ENCODE results near the gene FOXP1. TPM values are rescaled to one million over a fixed set of nuclear protein-coding genes. Genes with fewer than 3 reads are reported as not detected.

FOXP1 gene
- total RNA-seq, 1 experiment from 2014 or later: 24.8 TPM

DNA sequence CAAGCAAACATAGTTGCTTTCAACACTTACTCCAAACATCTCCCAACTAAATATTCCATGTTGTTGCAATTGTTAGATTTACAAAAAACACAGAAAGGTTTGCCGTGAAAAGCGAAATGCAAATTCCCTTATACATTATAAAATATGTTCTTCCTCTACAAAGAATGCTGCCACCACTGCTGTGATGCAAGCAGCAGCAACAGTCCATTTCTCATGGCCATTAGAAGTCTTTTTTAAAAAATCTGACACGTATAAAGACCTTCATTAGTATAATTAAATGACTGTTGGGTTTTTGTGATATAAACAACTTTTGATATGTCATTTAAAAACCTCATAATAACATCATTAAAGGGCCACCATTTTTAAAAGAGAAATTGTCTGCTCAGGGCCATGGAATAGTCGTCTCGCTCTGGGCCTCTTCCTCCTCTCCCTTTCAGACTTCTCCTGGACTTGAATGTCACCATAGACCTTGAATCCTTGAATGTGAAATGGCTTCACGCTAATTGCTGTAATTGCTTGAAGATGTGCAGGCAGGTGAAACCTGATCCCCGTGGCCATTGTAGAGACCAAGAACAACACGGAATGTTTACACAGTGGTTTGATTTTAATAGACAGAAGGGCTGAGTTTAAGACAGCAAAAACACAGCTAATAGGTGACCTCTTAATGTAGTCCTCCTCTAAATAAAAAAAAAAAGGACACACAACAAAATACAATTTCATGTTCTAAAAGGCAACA, 450.4 kb downstream of the FOXP1 start:
- Histone ChIP-seq H3K36me3 (no peaks in the 10 kb centered on the region), H3K9me3 (replicated peaks) (no peaks in the 10 kb centered on the region), H3K27me3 (no peaks in the 10 kb centered on the region), H3K27ac (peak overlapping the region; percentile 42; the same call in 1 of the 2 replicates), H3K4me1 (peaks cover 37% of the 10 kb centered on the region), H3K4me3 (no peak overlapping the region)
- peak; percentile 34 to 71 for DNase-seq

DNA sequence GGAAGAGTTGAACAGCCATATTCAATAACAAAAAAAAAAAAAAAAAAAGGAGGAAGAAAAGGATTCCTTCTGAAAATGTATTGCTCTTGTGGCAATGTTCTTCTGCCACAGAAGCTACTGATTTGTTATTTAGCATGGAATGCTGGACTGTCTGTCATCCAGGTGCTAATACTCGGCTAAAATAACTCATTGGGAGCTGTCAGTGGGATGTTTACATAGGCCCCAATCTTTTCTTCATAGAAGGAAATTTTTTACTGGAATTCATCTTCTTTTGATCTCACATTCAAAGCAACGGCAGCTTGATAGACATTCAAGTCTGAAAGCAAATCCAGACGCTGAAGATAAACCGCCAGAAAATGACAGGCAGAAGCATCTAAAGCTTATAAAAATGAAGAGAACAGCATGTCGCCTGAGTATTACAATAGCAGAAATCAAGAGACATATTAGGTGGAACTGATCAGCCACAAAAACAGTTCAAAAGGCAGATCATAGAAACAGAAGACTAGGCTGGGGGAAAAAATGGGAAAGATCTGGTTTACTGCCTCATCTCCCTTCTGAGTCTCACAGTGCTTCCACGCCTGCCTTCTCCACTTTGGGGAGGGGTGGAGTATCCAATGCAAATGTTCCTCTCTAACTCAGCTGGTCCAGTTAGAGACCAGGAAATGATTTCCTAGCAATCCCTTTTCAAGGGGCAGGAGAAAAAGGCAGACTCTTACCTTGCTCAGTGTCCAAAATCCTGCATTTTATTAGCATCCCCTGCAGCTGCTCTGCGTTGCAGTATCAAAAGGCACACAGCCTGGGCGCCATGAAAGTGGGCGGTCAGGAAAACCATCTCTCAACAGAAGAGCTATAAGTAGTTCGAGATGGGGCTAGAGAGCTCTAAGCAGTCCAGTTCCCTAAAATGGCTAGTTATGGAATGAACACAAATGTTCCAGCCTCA, 451.9 kb downstream of the FOXP1 start:
- Histone ChIP-seq H3K4me1 (peaks cover 37% of the 10 kb centered on the region), H3K36me3 (no peaks in the 10 kb centered on the region), H3K9me3 (replicated peaks) (no peaks in the 10 kb centered on the region), H3K27ac (no peak overlapping the region; the same call in 1 of the 2 replicates), H3K4me3 (no peak overlapping the region), H3K27me3 (no peaks in the 10 kb centered on the region)
- peak; percentile 6 to 24 for DNase-seq

DNA sequence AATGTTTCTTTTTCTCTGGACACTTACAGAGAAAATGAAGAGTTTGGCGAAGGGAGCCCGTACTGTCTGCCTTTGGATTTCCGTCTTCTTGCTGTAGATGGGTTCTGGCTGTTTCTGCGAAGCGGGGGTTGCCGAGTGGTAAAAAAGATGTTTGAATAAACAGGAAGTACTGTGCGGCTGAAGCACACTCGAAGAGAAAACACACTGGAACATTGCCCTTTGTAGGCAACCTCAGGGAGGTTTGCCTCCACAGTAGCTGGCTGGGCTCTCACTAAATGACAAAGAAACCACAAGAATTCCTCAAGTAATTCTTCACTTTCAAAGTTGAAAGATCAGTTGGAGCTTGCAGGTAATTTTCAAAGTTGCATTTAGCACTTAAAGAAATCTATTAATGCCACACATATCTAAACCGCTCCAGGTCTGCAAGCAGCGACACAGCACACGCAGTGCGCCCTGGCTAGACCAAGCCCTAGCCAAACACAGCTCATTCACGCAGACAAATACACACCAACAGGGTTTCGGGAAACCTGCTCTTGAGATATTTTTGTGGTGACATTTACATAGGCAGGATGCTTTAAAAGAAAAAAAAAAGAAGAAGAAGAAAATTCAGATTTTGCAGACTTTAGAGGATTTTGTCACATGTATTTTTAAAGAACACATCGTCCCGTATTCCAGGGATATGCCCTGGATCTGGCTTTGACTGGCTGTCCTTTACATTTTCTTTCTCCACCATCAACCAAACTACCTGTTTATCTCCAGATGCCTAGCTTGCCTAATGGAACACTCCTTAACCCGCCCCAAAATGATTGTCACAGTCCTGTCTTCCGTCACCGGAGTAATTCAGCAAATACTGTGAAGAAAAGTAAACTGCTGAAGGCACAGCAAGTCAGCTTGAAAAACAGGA, 452.8 kb downstream of the FOXP1 start:
- peak; percentile 47 to 66 for DNase-seq
- no peaks in the 10 kb centered on the region for H3K9me3 ChIP-seq (replicated peaks)
- no peaks in the 10 kb centered on the region for H3K27me3 ChIP-seq
- H3K36me3 ChIP-seq: no peaks in the 10 kb centered on the region
- peak overlapping the region; percentile 67 for H3K4me3 ChIP-seq
- H3K4me1 ChIP-seq: peaks cover 37% of the 10 kb centered on the region
- H3K27ac ChIP-seq: peak overlapping the region; percentile 75

DNA sequence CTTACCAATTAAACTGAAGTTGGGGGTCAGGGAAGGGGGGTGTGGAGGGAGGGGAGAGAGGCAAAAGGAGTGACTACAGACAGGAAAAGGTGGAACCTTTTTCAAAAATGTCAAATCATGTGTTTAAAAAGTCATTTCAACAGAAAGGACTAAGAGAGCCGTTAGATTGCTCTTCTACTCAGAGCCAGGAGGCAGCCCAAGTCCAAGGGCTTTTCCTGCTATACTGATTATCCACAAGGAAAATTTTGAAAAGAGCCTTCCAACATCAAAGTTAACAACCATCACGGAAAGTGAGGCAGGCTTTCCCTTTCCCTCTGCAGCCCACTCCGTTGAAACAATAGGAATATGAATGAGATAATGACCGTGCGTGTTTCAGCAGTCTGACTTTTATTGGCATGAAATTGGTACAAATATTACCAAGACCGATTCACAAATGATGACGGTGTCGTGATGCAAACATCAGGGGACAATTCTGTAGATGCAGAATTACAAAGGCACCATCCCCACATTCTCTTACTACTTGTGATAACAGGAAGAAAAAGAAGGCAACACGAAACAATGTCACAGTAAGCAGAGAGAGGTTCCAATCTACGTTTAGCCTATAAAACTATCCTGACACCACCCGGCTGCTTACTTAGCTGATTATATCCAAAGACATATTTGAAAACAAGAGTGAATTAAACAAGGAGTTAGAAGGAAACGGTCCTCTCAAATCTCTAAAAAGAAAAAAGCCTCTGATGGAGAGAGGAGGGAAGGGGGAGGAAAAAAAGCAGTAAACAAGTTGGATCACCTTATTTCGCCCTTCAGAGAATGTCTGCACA, 453.7 kb downstream of the FOXP1 start:
- DNase-seq: peak; percentile 11 to 52
- Histone ChIP-seq H3K27me3 (no peaks in the 10 kb centered on the region), H3K4me3 (peak overlapping the region; percentile 67), H3K36me3 (no peaks in the 10 kb centered on the region), H3K9me3 (replicated peaks) (no peaks in the 10 kb centered on the region), H3K4me1 (peaks cover 37% of the 10 kb centered on the region), H3K27ac (peak overlapping the region; percentile 75)

DNA sequence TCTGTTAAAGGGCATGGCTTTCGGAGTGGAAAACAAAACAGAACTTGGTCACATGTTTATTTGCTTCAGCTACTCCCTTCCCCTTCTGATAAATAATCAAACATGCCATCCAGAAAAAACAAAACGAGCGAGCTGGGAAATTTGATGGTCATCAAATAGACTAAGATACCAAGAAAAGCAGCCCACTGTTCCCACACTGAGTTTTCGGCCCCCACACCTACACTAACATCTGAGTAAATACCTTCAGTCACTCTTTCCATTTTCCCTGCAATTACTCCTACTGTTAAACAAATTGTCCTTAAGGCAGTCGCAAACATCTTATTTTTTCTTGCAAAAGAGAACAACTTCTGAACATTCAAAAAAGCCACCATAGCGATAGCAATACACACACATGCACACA, 454.6 kb downstream of the FOXP1 start:
- Histone ChIP-seq H3K4me1 (peaks cover 30% of the 10 kb centered on the region), H3K27me3 (no peaks in the 10 kb centered on the region), H3K4me3 (peak overlapping the region; percentile 67), H3K27ac (peak overlapping the region; percentile 75), H3K36me3 (no peaks in the 10 kb centered on the region), H3K9me3 (replicated peaks) (no peaks in the 10 kb centered on the region)
- no peak for DNase-seq

DNA sequence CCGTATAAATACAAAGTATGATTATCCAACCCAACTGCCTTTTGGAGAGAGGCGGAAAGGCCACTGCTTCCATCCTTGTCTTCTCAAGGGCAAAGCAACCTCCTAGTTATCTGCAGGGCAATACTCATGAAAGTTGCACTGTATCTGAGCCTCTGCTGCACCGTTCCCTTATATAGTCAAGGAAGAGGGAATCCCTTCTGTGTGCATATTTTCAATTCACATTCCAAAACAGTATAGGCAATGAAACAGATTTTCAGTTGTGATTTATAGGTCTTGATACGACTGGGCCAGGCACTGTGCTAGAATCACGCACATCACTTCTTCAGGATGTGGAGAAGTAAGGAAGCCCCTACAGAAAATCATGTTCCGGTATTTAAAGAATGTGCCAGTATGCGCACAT, 455.7 kb downstream of the FOXP1 start:
- no peaks in the 10 kb centered on the region for H3K9me3 ChIP-seq (replicated peaks)
- H3K4me3 ChIP-seq: no peak overlapping the region
- no peak overlapping the region for H3K27ac ChIP-seq
- no peaks in the 10 kb centered on the region for H3K36me3 ChIP-seq
- H3K27me3 ChIP-seq: no peaks in the 10 kb centered on the region
- no peak for DNase-seq
- H3K4me1 ChIP-seq: peaks cover 20% of the 10 kb centered on the region

DNA sequence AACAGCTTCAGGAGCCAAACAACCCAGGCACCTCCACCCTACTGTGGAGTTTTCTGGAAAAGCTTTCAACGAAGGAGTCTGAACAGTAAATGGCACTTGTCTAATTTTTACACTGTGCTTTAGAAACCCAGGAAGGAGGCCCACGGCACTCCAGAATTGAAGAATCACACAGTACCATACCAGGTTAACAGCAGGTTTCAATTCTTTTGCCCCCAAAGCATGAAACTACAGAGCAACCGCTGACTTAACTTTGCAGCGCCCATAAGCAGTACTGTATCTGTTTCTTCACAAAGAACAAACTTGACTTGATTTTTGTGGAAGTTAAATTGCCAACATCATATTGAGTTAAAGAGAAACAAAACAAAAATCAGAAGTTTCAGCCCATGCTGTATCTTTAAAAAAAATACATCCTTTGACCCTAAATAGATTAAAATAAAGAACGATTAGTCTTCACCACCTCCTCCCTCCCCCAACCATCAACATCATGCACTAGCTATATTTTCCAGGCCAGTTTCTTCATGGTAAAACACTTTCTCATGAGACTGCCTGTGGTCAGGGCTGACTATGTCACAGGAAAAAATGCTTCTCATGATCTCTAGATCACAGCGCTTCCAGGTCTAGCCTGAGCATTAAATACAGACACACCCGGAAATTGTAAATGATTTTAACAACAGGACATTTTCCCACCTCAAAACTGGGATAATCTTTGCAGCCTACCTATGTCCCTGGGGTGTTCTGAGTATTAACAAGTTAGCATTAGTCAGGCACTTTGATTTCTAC, 456.3 kb downstream of the FOXP1 start:
- Histone ChIP-seq H3K27ac (no peak overlapping the region), H3K9me3 (replicated peaks) (no peaks in the 10 kb centered on the region), H3K27me3 (no peaks in the 10 kb centered on the region), H3K4me3 (no peak overlapping the region), H3K4me1 (peaks cover 15% of the 10 kb centered on the region), H3K36me3 (no peaks in the 10 kb centered on the region)
- DNase-seq: no peak

DNA sequence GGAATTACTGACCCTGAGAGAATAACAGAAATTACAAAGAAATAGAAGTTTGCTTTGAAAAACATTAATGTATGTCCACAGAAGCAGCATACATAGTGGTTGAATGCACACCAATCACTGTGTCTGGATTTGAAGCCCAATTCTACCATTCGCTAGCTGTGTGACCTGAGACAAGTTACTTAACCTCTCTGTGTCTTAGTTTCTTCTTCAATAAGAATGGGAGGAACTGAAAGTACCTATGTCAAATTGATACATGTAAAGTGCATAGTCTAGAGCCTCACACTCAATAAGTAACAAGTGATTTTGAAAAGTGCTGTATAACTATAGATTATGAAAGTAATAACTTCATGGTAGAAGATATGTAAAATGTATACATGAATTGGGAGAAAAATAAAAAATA, 457.8 kb downstream of the FOXP1 start:
- Histone ChIP-seq H3K36me3 (no peaks in the 10 kb centered on the region), H3K4me3 (no peak overlapping the region), H3K9me3 (replicated peaks) (no peaks in the 10 kb centered on the region), H3K27me3 (no peaks in the 10 kb centered on the region), H3K27ac (no peak overlapping the region), H3K4me1 (0 out of 2 replicates have a peak, but pooled peaks cover 3% of the 10 kb centered on the region)
- DNase-seq: no peak

DNA sequence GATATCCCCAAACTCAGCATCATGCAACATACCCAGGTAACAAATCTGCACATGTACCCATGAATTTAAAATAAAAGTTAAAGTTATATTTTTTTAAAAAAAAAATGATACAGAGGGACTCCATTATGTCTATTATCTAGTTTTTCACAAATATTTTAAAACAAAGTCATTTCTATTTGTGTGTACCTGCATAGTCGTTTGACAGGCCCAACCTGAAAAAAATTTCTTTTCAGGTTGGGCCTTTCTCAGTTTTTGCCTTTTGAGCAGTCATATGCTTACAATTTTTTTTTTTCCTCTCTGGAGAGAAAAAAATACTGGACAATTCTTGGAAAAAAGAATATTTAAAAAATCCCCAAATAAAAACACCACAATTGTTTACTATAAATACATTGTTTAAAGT, 459.5 kb downstream of the FOXP1 start:
- no peak overlapping the region for H3K27ac ChIP-seq
- 0 out of 2 replicates have a peak, but pooled peaks cover 3% of the 10 kb centered on the region for H3K4me1 ChIP-seq
- H3K36me3 ChIP-seq: no peaks in the 10 kb centered on the region
- H3K4me3 ChIP-seq: no peak overlapping the region
- H3K9me3 ChIP-seq (replicated peaks): no peaks in the 10 kb centered on the region
- H3K27me3 ChIP-seq: no peaks in the 10 kb centered on the region
- DNase-seq: no peak

DNA sequence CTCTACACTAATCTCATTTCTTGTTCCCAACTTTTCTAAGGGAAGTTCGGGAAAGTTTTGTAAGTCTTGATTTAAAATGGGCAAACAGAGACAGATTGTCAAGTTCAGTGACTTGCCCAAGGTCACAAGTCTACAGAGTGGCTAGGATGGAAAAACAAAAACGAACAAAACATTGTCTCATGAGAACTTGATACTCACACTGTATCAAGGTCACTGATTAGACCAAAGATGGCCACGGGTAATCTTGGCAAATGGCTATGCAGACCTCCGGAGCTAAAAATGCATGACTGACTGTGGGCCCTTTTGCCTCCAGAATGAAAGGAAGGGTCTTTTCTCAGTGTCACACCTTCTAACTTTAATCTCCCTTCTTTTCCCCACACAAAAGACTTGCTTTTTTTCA, 460.9 kb downstream of the FOXP1 start:
- no peak overlapping the region for H3K4me3 ChIP-seq
- H3K36me3 ChIP-seq: no peaks in the 10 kb centered on the region
- no peak for DNase-seq

DNA sequence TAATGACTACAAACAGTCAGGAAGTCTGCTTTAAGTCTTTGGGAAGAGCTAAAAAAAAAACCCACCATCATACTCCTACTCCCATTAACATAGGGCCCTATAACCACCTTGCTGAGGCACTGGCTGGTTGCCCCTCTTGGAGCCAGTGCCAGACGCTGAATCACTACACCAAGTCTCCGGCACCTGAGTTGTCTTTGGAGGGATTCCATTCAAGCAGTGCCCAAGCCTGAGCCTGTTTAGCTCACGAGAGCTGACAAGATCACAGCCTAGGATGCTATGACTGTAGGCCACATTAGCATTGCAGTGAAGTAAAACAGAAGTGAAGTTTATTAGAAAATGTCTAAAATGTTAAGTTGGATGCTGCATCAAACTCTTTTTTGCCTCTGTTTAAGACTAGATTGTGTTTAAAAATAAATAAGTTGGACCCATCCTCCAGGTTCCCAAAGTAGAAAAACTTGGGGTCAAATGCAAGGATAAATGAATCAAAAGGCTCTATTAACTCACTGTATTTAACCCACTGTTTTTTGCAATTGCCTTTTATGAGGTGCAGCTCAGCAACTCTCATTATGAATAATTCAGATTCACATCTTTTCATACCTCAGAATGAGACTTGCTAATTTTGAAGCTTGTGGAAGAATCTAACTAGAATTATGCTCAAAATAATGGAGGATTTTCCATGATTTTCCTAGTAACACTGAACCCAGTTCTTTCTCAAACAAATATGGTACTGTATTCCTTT, 461.9 kb downstream of the FOXP1 start:
- H3K27me3 ChIP-seq: no peaks in the 10 kb centered on the region
- H3K36me3 ChIP-seq: no peaks in the 10 kb centered on the region
- H3K27ac ChIP-seq: no peak overlapping the region
- H3K4me3 ChIP-seq: no peak overlapping the region
- DNase-seq: no peak
- peaks cover 8% of the 10 kb centered on the region; the same call in 1 of the 2 replicates for H3K4me1 ChIP-seq
- no peaks in the 10 kb centered on the region for H3K9me3 ChIP-seq (replicated peaks)

More for the DNA sequence above, 460.9 kb downstream of the FOXP1 start:
- Histone ChIP-seq H3K27ac (no peak overlapping the region), H3K27me3 (no peaks in the 10 kb centered on the region), H3K4me1 (peaks cover 2% of the 10 kb centered on the region; the same call in 1 of the 2 replicates), H3K9me3 (replicated peaks) (no peaks in the 10 kb centered on the region)

DNA sequence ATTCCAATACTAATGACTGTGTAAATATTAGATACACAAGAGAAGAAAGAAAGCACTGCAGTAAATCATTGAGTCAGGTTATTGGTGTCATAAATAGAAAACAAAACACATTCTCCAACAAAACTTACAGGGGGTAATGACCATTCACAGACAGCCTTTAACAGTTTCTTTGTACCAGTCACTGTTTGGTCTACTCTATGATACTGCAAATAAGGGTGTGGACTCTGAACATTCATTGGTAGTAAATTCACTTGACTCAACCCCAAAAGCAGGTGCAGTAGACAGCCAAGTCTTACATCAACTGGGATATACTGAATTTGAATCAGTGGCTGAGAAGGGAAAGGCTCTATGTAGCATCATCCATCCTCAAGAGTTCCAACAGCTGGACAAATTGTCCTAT, 463.5 kb downstream of the FOXP1 start:
- Histone ChIP-seq H3K4me3 (no peak overlapping the region), H3K36me3 (no peaks in the 10 kb centered on the region), H3K27ac (no peak overlapping the region), H3K9me3 (replicated peaks) (no peaks in the 10 kb centered on the region), H3K4me1 (peaks cover 8% of the 10 kb centered on the region; the same call in 1 of the 2 replicates), H3K27me3 (no peaks in the 10 kb centered on the region)
- DNase-seq: no peak
